HCT116 (cell line): Measurements from ENCODE around the gene ATP13A5. TPM values are rescaled to one million over a fixed set of nuclear protein-coding genes. Genes with fewer than 3 reads are reported as not detected.

Experiments
- ATAC-seq: fragments of 200-7000 bp; cut with Tn5 transposase; 2 replicates; pipeline ENCODE4 v1.9.1; 2020; ENCODE audit warnings: mild to moderate bottlenecking, moderate library complexity
- BruUV-seq: library from RNA; stranded (reverse); fragments of 400-500 nt; replicated peaks from 2 replicates; lab custom pipeline; 2021; lab: Mats Ljungman, UMichigan
- CTCF ChIA-PET: fragments of 300-600 bp; sonication (Branson Sonifier 250); formaldehyde crosslinking; loops from one replicate; lab custom pipeline; 2021; ENCODE audit warnings: antibody characterized with exemption; lab: Charles Lee
- POLR2A ChIA-PET: fragments of 300-600, 350-600 bp; sonication (Branson Sonifier 250); formaldehyde crosslinking; loops from one replicate; lab custom pipeline; 2021; ENCODE audit warnings: antibody characterized with exemption; lab: Charles Lee
- RAD21 ChIA-PET, 2 experiments: fragments of 300-600 bp; sonication (Branson Sonifier 250); formaldehyde crosslinking; loops; one replicate each; lab custom pipeline; 2023; ENCODE audit warnings: low total read pairs in 2 of 2; ENCODE audit not compliant: uncharacterized antibody in 2 of 2, unreplicated experiment in 2 of 2, low non-redundant PET in 1 of 2; lab: Charles Lee
- DNase-seq: peaks from one replicate; pipeline ENCODE4 v3.0.0-alpha.2; 2010; ENCODE audit warnings: low read depth, low spot score
- H2AFZ ChIP-seq: fragments of 200-600 bp; shearing (Covaris generic), sonication (generic); 2 replicates; pipeline ENCODE4 v1.6.1; 2017; ENCODE audit warnings: low read depth, mixed run types, mixed read lengths, antibody characterized with exemption, low read length; ENCODE audit not compliant: poor library complexity, severe bottlenecking
- H3K27ac ChIP-seq: 2 replicates; pipeline ENCODE4 v1.5.1; 2012; ENCODE audit warnings: low read depth, low read length
- H3K27me3 ChIP-seq: fragments of 200-600 bp; sonication (generic); 2 replicates; pipeline ENCODE4 v1.6.1; 2016; ENCODE audit warnings: mixed run types, low read length, mixed read lengths; ENCODE audit not compliant: insufficient read depth
- H3K36me3 ChIP-seq, 2 experiments: fragments of 200-500 bp in 1 of 2; fragments of 200-600 bp in 1 of 2; sonication (Bioruptor generic) in 1 of 2; sonication (generic) in 1 of 2; 2 replicates each; pipeline versions ENCODE4 v1.5.1 to v1.6.1; 2014 to 2016; ENCODE audit warnings: low read length in 2 of 2, inconsistent platforms in 1 of 2, mixed read lengths in 1 of 2, mixed run types in 1 of 2; ENCODE audit not compliant: insufficient read depth in 2 of 2, control insufficient read depth in 1 of 2
- H3K4me1 ChIP-seq, 2 experiments: fragments of 200-600 bp in 1 of 2; sonication (generic) in 1 of 2; 2 replicates each; pipeline versions ENCODE4 v1.5.1 to v1.6.1; 2012 to 2017; ENCODE audit warnings: low read length in 2 of 2, inconsistent platforms in 1 of 2, mild to moderate bottlenecking in 1 of 2, mixed read lengths in 1 of 2, mixed run types in 1 of 2, moderate library complexity in 1 of 2; ENCODE audit not compliant: insufficient read depth in 2 of 2, control insufficient read depth in 1 of 2
- H3K4me2 ChIP-seq: fragments of 200-600 bp; sonication (generic); 2 replicates; pipeline ENCODE4 v1.6.1; 2017; ENCODE audit warnings: mixed run types, low read length, mixed read lengths
- H3K4me3 ChIP-seq, 2 experiments: fragments of 200-600 bp in 1 of 2; sonication (generic) in 1 of 2; replicated peaks in 1 of 2; 2 replicates each; pipeline ENCODE4 v1.5.1; 2011 to 2016; ENCODE audit warnings: low read length in 2 of 2, control low read depth in 1 of 2, low read depth in 1 of 2, mild to moderate bottlenecking in 1 of 2, mixed read lengths in 1 of 2, mixed run types in 1 of 2
- H3K79me2 ChIP-seq: fragments of 200-600 bp; sonication (generic); 2 replicates; pipeline ENCODE4 v1.6.1; 2017; ENCODE audit warnings: mild to moderate bottlenecking, mixed run types, low read length, moderate library complexity, mixed read lengths; ENCODE audit not compliant: insufficient read depth
- H3K9ac ChIP-seq: fragments of 200-600 bp; sonication (generic); 2 replicates; pipeline ENCODE4 v1.6.1; 2016; ENCODE audit warnings: low read length, mixed read lengths
- H3K9me2 ChIP-seq: fragments of 200-600 bp; sonication (generic), shearing (Covaris generic); 2 replicates; pipeline ENCODE4 v1.6.1; 2017; ENCODE audit warnings: mixed run types, mild to moderate bottlenecking, moderate library complexity; ENCODE audit not compliant: insufficient read depth
- H3K9me3 ChIP-seq, 2 experiments: fragments of 200-500 bp in 1 of 2; fragments of 200-600 bp in 1 of 2; sonication (Bioruptor generic) in 1 of 2; sonication (generic) in 1 of 2; 2 replicates each; pipeline ENCODE4 v1.6.1; 2014 to 2017; ENCODE audit warnings: low read length in 2 of 2, mixed read lengths in 2 of 2, inconsistent platforms in 1 of 2, low read depth in 1 of 2, mild to moderate bottlenecking in 1 of 2, mixed run types in 1 of 2, moderate library complexity in 1 of 2; ENCODE audit not compliant: control insufficient read depth in 1 of 2, insufficient read depth in 1 of 2
- H4K20me1 ChIP-seq: fragments of 200-600 bp; sonication (generic), shearing (Covaris generic); 2 replicates; pipeline ENCODE4 v1.6.1; 2017; ENCODE audit warnings: mixed run types, mild to moderate bottlenecking, moderate library complexity; ENCODE audit not compliant: insufficient read depth
- CBX3 ChIP-seq: IDR thresholded peaks from 2 replicates; pipeline ENCODE4 v1.6.1; 2012; ENCODE audit warnings: low read depth
- CEBPB ChIP-seq: IDR thresholded peaks from 2 replicates; pipeline ENCODE4 v1.6.1; 2012; ENCODE audit warnings: low read depth
- EGR1 ChIP-seq: IDR thresholded peaks from 2 replicates; pipeline ENCODE4 v1.6.1; 2012; ENCODE audit warnings: low read depth
- EZH2 ChIP-seq: fragments of 200-600 bp; sonication (generic); IDR thresholded peaks from 2 replicates; pipeline ENCODE4 v1.6.1; 2017; ENCODE audit warnings: antibody characterized with exemption, mixed run types
- EZH2phosphoT487 ChIP-seq: fragments of 200-600 bp; IDR thresholded peaks from 2 replicates; pipeline ENCODE4 v1.6.1; 2018; ENCODE audit warnings: antibody characterized with exemption, borderline replicate concordance
- FOSL1 ChIP-seq: IDR thresholded peaks from 2 replicates; pipeline ENCODE4 v1.6.1; 2012; ENCODE audit warnings: low read depth
- JUND ChIP-seq: IDR thresholded peaks from 2 replicates; pipeline ENCODE4 v1.6.1; 2012
- ZFX ChIP-seq: fragments of 450-650 bp; IDR thresholded peaks from 2 replicates; pipeline ENCODE4 v1.6.1; 2017
- ZNF274 ChIP-seq: fragments of 200-500 bp; sonication (Bioruptor generic); IDR thresholded peaks from 2 replicates; pipeline ENCODE4 v1.6.1; 2014; ENCODE audit warnings: mild to moderate bottlenecking, low read depth, low read length, inconsistent platforms
- intact Hi-C: fragments of 100-400 bp; cut with micrococcal nuclease; formaldehyde crosslinking; loops from 2 replicates; pipeline ENCODE4 v1.10.0; 2022
- total RNA-seq: library from RNA; stranded (reverse); gene quantifications from one replicate; pipeline ENCODE4 v1.2.1, GENCODE V29; 2021; ENCODE audit not compliant: unreplicated experiment
- TF ChIP-seq, protein P1 (sequence below): IDR thresholded peaks from 2 replicates; pipeline ENCODE4 v1.6.1; 2011; ENCODE audit warnings: mild to moderate bottlenecking, low read length, moderate library complexity; ENCODE audit not compliant: insufficient replicate concordance; ENCODE audit errors: extremely low read depth
- TF ChIP-seq, protein P2 (sequence below): IDR thresholded peaks from 2 replicates; pipeline ENCODE4 v1.6.1; 2012
- TF ChIP-seq, protein P3 (sequence below): IDR thresholded peaks from 2 replicates; pipeline ENCODE4 v1.6.1; 2012; ENCODE audit warnings: low read depth

ATP13A5 gene
- total RNA-seq, 1 experiment from 2014 or later, result not detected

DNA sequence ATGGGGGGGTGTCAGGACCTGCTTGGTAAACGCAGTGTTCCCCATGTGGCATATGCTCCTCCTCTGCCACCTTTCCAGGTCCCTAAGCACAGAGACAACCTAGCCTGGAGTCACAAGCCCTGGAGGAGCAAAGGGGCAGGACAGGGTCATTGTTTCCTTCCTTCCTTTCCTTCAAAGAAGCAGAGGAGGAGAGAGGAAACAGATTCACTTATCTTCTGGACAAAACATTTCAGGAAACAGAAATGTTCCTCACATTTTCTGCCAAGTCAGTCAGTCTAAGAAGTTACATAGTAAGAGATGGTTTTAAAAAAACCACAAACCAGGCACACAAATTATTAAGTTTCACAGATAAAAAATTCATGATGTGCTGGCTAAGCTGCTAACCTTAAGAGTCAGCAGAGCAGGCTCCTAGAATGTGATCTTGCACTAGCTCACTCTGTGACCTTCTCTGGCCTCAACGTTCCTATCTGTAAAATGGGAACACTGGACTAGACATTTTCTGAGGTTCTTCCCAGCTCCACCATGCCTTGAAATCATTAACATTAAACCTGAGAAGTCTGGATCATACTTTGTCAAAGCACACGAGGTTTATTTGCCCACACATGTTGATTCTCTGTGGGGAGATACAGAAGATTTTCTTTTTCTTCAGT, 47.9 kb downstream of the ATP13A5 start:
- Histone ChIP-seq H3K36me3 (no peaks in the 10 kb centered on the region), H2AFZ (no peak overlapping the region), H3K79me2 (no peaks in the 10 kb centered on the region), H4K20me1 (no peaks in the 10 kb centered on the region), H3K27ac (no peak overlapping the region), H3K4me3 (no peak overlapping the region), H3K9ac (no peak overlapping the region), H3K4me2 (no peak overlapping the region), H3K9me2 (no peaks in the 10 kb centered on the region), H3K9me3 (no peaks in the 10 kb centered on the region), H3K27me3 (peaks cover 13% of the 10 kb centered on the region; the same call in 1 of the 2 replicates), H3K4me1 (no peaks in the 10 kb centered on the region)
- intact Hi-C loops, result no loop called here
- ChIA-PET RAD21 (no interaction called here), POLR2A (no interaction called here), CTCF (no interaction called here)
- ATAC-seq (no peak), DNase-seq (no peak)
- TF ChIP-seq, protein P1, sequence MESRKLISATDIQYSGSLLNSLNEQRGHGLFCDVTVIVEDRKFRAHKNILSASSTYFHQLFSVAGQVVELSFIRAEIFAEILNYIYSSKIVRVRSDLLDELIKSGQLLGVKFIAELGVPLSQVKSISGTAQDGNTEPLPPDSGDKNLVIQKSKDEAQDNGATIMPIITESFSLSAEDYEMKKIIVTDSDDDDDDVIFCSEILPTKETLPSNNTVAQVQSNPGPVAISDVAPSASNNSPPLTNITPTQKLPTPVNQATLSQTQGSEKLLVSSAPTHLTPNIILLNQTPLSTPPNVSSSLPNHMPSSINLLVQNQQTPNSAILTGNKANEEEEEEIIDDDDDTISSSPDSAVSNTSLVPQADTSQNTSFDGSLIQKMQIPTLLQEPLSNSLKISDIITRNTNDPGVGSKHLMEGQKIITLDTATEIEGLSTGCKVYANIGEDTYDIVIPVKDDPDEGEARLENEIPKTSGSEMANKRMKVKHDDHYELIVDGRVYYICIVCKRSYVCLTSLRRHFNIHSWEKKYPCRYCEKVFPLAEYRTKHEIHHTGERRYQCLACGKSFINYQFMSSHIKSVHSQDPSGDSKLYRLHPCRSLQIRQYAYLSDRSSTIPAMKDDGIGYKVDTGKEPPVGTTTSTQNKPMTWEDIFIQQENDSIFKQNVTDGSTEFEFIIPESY, result no peak
- TF ChIP-seq ZFX (no peak), CBX3 (no peak), ZNF274 (no peak), FOSL1 (no peak), EGR1 (no peak), JUND (no peak)
- no TSS peak for BruUV-seq

DNA sequence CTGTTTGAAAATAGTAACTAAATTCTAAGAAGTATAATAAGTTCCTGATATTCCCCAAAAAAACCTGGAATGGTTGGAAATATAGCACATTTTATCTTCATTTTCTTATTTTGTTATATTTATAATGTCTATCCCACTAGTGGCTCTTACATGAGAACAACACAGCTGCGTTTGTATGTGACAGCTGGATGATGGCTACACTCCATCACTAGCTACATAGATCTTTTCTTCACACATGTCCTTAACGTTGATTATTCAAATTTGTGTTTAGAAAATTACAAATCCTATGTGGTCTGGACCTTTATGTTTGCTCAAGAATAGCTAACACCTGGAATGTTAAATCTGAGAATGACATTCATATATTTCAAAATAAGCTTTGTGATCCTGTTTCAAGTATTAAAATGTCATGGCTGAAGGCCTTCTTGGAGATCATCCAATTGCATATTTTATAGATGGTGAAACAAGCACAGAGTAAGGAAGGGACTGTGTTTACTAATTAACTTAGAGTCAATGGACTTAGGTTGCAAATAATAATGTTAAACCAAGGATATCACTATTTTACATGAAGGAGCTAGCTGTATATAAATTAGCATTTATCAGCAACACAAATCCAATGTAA, 60.8 kb downstream of the ATP13A5 start:
- H3K27ac ChIP-seq, result no peak overlapping the region
- no peaks in the 10 kb centered on the region for H4K20me1 ChIP-seq
- no TSS peak for BruUV-seq
- DNase-seq, result no peak
- H3K4me1 ChIP-seq, result no peaks in the 10 kb centered on the region
- intact Hi-C loops, result no loop called here
- ATAC-seq, result no peak
- H3K9me2 ChIP-seq, result no peaks in the 10 kb centered on the region
- ChIA-PET POLR2A (no interaction called here), CTCF (no interaction called here), RAD21 (no interaction called here)
- H3K79me2 ChIP-seq, result no peaks in the 10 kb centered on the region
- no peak overlapping the region for H2AFZ ChIP-seq
- H3K9me3 ChIP-seq, result no peaks in the 10 kb centered on the region
- no peak overlapping the region for H3K9ac ChIP-seq
- H3K4me2 ChIP-seq, result no peak overlapping the region
- H3K36me3 ChIP-seq, result no peaks in the 10 kb centered on the region
- no peak overlapping the region for H3K4me3 ChIP-seq
- peaks cover 30% of the 10 kb centered on the region; the same call in 1 of the 2 replicates for H3K27me3 ChIP-seq
- TF ChIP-seq, protein P2, sequence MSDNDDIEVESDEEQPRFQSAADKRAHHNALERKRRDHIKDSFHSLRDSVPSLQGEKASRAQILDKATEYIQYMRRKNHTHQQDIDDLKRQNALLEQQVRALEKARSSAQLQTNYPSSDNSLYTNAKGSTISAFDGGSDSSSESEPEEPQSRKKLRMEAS, result no peak
- TF ChIP-seq, protein P3, sequence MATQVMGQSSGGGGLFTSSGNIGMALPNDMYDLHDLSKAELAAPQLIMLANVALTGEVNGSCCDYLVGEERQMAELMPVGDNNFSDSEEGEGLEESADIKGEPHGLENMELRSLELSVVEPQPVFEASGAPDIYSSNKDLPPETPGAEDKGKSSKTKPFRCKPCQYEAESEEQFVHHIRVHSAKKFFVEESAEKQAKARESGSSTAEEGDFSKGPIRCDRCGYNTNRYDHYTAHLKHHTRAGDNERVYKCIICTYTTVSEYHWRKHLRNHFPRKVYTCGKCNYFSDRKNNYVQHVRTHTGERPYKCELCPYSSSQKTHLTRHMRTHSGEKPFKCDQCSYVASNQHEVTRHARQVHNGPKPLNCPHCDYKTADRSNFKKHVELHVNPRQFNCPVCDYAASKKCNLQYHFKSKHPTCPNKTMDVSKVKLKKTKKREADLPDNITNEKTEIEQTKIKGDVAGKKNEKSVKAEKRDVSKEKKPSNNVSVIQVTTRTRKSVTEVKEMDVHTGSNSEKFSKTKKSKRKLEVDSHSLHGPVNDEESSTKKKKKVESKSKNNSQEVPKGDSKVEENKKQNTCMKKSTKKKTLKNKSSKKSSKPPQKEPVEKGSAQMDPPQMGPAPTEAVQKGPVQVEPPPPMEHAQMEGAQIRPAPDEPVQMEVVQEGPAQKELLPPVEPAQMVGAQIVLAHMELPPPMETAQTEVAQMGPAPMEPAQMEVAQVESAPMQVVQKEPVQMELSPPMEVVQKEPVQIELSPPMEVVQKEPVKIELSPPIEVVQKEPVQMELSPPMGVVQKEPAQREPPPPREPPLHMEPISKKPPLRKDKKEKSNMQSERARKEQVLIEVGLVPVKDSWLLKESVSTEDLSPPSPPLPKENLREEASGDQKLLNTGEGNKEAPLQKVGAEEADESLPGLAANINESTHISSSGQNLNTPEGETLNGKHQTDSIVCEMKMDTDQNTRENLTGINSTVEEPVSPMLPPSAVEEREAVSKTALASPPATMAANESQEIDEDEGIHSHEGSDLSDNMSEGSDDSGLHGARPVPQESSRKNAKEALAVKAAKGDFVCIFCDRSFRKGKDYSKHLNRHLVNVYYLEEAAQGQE, result no peak
- TF ChIP-seq CBX3 (no peak), CEBPB (no peak), FOSL1 (no peak), EZH2phosphoT487 (no peak), EZH2 (no peak)
